Stimulated activated CD4-positive, alpha-beta T cell treated with anti-CD3 and anti-CD28 coated beads, Interleukin-12 subunit alpha, Interleukin-12 subunit beta, amount 100 ng/mL, for 4 hours (primary cell): ENCODE measurements around the gene KRTAP5-9.
"Not testable (repeated sequence)": the region's sequence is repeated elsewhere in the genome, so short reads cannot be mapped to it uniquely, and the experiment has no call there.

Experiments used
- DNase-seq: peaks from one replicate; pipeline ENCODE4 v3.0.0-alpha.2; 2020

The KRTAP5-9 gene

GRCh38 chr11:71564430-71564829, 16.2 kb downstream of the KRTAP5-9 start:
- DNase-seq, result no peak

GRCh38 chr11:71565263-71565662, 17.0 kb downstream of the KRTAP5-9 start, which contains the start of gene KRTAP5-10:
TSS of gene KRTAP5-10 (plus strand) at chr11:71565563. CDS start at chr11:71565588, 25 bp downstream.
- DNase-seq, result no peak

- DNase-seq, result no peak
Measured at GRCh38 chr11:71566081-71566620, 17.9 kb downstream of the KRTAP5-9 start.

- not testable (repeated sequence) for DNase-seq
Measured at GRCh38 chr11:71566626-71567599, 18.7 kb downstream of the KRTAP5-9 start.

GRCh38 chr11:71567633-71568032, 19.4 kb downstream of the KRTAP5-9 start:
- DNase-seq, result not testable (repeated sequence)

GRCh38 chr11:71568704-71569349, 20.6 kb downstream of the KRTAP5-9 start:
- no peak for DNase-seq

GRCh38 chr11:71571101-71571850, 23.1 kb downstream of the KRTAP5-9 start:
- DNase-seq, result not testable (repeated sequence)

GRCh38 chr11:71572811-71573210, 24.6 kb downstream of the KRTAP5-9 start:
- DNase-seq, result no peak

- no peak for DNase-seq
Measured at GRCh38 chr11:71574418-71574817, 26.2 kb downstream of the KRTAP5-9 start.

GRCh38 chr11:71575723-71576424, 27.7 kb downstream of the KRTAP5-9 start:
- DNase-seq, result no peak

GRCh38 chr11:71576688-71577465, 28.7 kb downstream of the KRTAP5-9 start:
- DNase-seq, result not testable (repeated sequence)

- DNase-seq, result no peak
Measured at GRCh38 chr11:71577469-71578004, 29.3 kb downstream of the KRTAP5-9 start.

- DNase-seq, result not testable (repeated sequence)
Measured at GRCh38 chr11:71579513-71579912, 31.3 kb downstream of the KRTAP5-9 start.

- peak; percentile 11 for DNase-seq
Measured at GRCh38 chr11:71580057-71581003, 32.1 kb downstream of the KRTAP5-9 start.

- no peak for DNase-seq
Measured at GRCh38 chr11:71581826-71582225, 33.6 kb downstream of the KRTAP5-9 start.

- DNase-seq, result no peak
Measured at GRCh38 chr11:71582309-71582895, 34.2 kb downstream of the KRTAP5-9 start, which contains the start of gene KRTAP5-11. TSS of gene KRTAP5-11 (minus strand) at chr11:71582875. CDS start at chr11:71582837, 38 bp downstream.

- DNase-seq, result not testable (repeated sequence)
Measured at GRCh38 chr11:71582969-71583368, 34.7 kb downstream of the KRTAP5-9 start.

GRCh38 chr11:71585673-71586072, 37.5 kb downstream of the KRTAP5-9 start:
- not testable (repeated sequence) for DNase-seq

GRCh38 chr11:71588314-71588713, 40.1 kb downstream of the KRTAP5-9 start:
- not testable (repeated sequence) for DNase-seq
